Measurements from ENCODE around the gene CNR2. TPM values are rescaled to one million over a fixed set of nuclear protein-coding genes. Genes with fewer than 3 reads are reported as not detected.
"Not testable (repeated sequence)": the region's sequence is repeated elsewhere in the genome, so short reads cannot be mapped to it uniquely, and the experiment has no call there.

Gene CNR2
- total RNA-seq, 1 donor from 2014 or later: not detected

GRCh38 chr1:23837908-23838307, 75.3 kb downstream of the CNR2 start:
- no peak for DNase-seq (ENCODE audit: low read depth)

DNA sequence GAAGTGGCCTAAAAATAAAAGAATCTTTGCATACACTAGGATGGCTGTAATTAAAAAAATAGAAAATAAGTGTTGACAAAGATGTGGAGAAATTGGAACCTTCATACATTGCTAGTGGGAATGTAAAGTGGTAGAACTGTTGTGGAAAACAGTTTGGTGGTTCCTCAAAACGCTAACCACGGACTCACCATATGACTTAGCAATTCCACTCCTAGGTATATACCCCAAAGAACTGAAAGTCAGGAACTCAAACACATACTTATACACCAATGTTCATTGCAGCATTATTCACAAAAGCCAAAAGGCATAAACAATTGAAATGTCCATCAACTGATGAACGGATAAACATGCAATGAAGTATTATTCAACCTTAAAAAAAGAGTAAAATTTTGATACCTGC, 77.1 kb downstream of the CNR2 start:
- DNase-seq (ENCODE audit: low read depth): no peak

DNA sequence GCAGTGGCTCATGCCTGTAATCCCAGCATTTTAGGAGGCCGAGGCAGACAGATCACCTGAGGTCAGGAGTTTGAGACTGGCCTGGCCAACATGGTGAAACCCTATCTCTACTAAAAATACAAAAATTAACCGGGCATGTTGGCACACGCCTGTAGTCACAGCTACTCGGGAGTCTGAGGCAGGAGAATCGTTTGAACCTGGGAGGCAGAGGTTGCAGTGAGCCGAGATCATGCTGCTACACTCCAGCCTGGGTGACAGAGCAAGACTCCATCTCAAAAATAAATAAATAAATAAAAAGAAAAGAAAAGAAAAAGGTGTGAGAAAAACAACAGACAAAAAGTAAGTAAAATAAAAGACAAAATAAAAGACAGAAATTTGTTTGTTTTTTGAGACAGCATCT, 79.0 kb downstream of the CNR2 start:
- DNase-seq (ENCODE audit: low read depth): not testable (repeated sequence)

DNA sequence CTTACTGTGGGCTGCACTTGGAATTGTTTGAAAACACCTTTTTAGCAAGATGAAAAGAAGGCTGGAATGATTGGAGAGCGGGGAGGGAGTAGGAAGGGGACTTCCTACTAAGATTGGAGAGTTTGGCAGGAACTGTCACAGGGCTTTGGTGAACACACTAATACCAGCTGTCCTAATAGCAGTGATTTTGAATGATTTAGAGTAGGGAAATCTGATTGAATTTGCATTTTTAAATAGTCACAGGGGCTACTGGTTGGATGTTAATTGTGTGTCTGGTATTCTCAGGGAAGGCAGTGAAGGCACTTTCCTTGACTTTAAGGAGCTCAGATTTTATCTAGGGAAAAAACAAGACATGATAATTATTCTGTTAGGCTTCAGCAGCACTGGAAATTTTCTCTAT, 85.4 kb downstream of the CNR2 start:
- no peak for DNase-seq (ENCODE audit: low read depth)

GRCh38 chr1:23826590-23826989, 86.6 kb downstream of the CNR2 start:
- not testable (repeated sequence) for DNase-seq (ENCODE audit: low read depth)

DNA sequence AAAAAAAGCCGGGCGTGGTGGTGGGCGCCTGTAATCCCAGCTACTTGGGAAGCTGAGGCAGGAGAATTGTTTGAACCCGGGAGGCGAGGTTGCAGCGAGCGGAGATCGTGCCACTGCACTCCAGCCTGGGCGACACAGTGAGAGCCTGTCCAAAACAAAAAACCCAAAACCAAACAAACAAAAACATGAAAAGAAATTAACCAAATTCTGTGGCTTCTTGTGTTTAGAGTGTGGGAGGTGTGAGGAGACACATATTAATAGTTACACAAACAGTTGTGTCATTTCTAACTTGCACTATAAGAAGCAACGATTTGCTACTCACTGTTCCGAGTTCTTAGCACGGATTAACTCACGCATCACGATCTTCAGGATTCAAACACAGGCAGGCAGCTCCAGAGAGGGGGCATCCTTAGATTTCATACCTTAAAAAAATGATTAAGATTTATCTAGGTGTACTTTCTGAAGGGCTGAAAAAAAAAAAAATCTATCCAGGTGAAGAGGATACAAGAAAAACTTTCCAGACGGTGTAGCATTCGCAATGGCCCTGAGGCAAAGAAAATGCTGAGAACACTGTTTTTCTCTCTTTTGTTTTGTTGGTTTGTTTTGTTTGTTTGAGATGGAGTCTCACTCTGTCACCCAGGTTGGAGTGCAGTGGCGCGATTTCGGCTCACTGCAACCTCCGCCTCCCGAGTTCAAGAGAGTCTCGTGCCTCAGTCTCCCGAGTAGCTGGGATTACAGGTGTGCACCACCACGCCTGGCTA, 87.2 kb downstream of the CNR2 start:
- DNase-seq (ENCODE audit: low read depth): no peak

DNA sequence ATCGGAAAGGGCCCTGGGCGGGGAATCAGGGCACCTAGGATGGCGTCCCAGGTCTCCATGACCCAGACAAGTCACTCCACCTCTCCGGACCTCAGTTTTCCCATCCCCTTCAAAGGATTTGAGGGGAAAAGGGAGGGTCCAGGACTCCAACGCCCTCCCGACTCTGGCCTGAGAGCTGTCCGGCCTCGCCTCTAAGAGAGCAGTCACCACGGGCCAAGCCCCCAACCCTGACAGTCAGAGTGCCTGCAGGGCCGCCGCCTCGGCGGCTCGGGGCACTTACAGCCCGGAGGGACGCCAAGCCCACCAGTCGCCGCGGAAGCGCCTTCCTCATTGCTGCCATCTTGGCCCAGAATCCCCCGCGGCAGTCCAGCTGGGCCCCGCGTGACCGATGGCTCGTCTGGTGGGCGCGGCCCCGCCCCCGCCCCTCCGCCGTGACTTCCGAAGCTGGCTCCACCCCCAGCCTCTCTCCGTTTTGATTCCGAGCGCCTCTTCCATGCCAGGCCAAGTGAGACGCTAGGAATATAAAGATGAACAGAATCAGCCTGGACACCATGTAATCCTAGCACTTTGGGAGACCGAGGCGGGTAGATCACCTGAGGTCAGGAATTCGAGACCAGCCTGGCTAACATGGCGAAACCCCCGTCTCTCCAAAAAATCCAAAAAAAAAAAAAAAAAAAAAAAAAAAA, 87.9 kb downstream of the CNR2 start, which contains the start of gene HMGCL:
Gene HMGCL (minus strand): TSS at position 354 of the 686 bp plus-strand sequence. CDS start 14 bp downstream, at position 340.
- DNase-seq (ENCODE audit: low read depth): peak; percentile 91

GRCh38 chr1:23824711-23825075, 88.5 kb downstream of the CNR2 start:
- DNase-seq (ENCODE audit: low read depth): peak; percentile 16

DNA sequence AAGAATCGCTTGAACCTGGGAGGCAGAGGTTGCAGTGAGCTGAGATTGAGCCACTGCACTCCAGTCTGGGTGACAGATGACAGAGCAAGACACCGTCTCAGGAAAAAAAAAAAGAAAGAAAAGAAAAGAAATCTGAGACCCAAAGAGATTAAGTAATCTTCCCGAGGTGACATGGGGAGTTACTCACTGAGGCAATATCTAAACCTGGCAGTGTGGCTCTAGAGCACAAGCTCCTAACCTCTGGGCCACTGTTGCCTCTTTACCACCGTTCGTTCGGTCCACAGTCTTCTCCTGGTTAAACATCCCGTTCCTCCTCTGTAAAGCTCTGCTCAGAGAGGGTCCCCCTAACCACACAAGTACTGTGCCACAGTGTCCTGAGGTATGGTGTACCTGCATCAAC, 89.4 kb downstream of the CNR2 start:
- DNase-seq (ENCODE audit: low read depth): no peak

MicroRNAs within 50 kb of the gene (microRNA counts, 767-probe panel; counts per million panel counts)
- microRNA hsa-miR-378f: not detected

Small RNAs within 50 kb of the gene (microRNA-seq; reads per million reads assigned to microRNA genes)
- gene MIR378F: not detected

Other genes starting within 250 kb of the CNR2 start
- gene RPL11, start 221.6 kb downstream of the CNR2 start, total RNA-seq: 551 and 641 TPM in 2 replicates
- gene ELOA, start 169.9 kb downstream of the CNR2 start, total RNA-seq: 38.7 and 43.2 TPM in 2 replicates
- gene PITHD1, start 134.9 kb downstream of the CNR2 start, total RNA-seq: 51.7 and 53.4 TPM in 2 replicates
- 52.5 and 58.3 TPM in 2 replicates for gene LYPLA2, start 122.2 kb downstream of the CNR2 start, total RNA-seq
- gene GALE, start 112.6 kb downstream of the CNR2 start, total RNA-seq: 28.4 and 32.0 TPM in 2 replicates
- 38.1 and 42.5 TPM in 2 replicates for gene HMGCL, start 87.9 kb downstream of the CNR2 start, total RNA-seq
- 17.1 and 18.4 TPM in 2 replicates for gene FUCA1, start 45.1 kb downstream of the CNR2 start, total RNA-seq
- 64.8 and 73.8 TPM in 2 replicates for gene PNRC2, start 46.5 kb upstream of the CNR2 start, total RNA-seq
- gene SRSF10, start 67.0 kb upstream of the CNR2 start, total RNA-seq: 90.9 and 99.3 TPM in 2 replicates
- 113 and 161 TPM in 2 replicates for gene MYOM3, start 198.8 kb upstream of the CNR2 start, total RNA-seq
- gene IL22RA1, start 229.8 kb upstream of the CNR2 start, total RNA-seq: not detected in 2 replicates

Measured in myocyte (in vitro differentiated cells).